Stimulated activated CD4-positive, alpha-beta T cell treated with anti-CD3 and anti-CD28 coated beads, Interleukin-4, amount 100 ng/mL, for 4 hours (primary cell): ENCODE measurements around the gene NACC1.
A peak's percentile ranks its signal among the peaks of the same experiment; 100 is the strongest.
"Not testable (repeated sequence)": the region's sequence is repeated elsewhere in the genome, so short reads cannot be mapped to it uniquely, and the experiment has no call there.

ENCODE experiments used
- DNase-seq, 2 experiments: peaks; one replicate each; pipeline ENCODE4 v3.0.0-alpha.2; 2020

Gene NACC1

DNA sequence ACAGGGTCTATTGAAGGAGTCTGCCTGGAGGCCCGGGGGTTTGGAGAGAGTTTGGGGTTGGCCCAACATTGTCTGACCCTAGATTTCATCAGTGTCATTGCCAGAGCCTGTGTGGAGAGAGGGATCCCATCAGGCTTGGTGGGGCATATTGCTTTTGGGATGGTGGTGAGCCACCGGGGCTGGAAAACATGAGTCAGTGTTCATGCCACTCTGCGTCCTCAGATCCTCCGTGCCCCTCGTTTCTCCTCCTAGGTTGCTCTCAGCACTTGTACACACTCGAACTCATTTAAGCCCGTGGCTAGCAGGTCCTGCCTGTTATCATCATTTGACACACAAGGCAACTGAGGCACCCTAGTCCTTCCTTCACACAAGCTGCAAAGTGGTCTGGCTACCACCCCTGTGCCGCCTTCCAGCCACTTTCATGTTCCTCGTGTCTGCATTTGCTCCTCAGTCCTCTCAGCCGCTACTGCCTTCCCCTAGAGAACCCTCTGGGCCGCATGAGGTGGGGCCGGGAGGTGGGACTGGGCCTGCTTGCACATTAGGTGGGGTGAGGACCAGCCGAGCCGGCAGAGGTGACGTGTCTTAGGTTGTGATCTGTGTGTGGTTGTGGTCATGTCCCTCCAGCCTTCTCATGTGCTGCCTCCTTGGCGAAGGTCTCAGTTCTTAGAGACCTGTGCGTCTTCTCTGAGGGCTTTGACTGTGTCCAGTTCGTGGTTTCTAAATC, 3.6 kb downstream of the NACC1 start:
- no peak for DNase-seq

GRCh38 chr19:13122275-13122878, 4.3 kb downstream of the NACC1 start:
- no peak for DNase-seq

DNA sequence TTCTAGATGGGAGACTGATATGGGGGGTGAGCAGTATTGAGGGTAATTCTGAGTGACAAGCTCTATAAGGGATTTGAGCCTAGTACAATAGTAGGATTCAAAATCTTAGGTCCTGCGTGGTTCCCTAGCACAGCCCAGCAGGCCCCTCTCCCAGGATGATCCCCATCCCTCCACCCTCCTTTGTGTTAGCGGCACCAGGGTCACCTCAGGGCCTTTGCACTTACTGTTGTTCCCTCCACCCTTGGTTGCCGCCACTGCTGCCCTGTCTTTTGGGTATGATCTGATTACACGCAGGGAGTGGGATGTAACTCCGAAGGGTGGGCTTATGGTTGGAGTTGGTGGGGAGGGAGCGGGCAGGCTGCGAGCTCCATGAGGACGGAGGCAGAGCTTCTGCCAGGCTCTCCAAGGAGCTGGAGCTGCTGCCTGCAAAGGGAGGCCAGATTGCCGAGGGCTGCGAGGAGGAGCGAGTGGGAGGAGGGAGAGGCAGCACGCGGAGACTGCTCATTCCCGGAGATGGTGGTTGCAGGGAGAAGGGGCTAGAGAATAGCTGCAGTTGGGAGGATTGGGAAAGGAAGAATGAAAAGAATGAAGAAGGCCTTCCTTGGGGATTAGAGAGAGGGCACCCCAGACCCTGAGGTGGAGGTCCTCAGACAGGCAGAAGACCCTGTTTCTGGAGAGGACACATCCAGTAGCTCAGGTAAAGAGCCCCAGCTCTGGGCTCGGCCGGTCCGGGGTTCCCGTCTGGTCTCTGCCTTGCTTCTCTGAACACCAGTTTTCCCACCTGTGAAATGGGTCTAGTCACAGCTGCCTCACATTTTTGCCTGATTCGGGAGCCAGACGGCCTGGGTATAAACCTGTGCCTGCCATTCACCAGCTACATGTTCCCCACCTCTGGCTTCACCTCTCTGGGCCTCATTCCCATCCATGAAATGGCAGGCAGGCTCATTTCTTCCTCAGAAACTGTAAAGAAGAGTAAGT, 5.2 kb downstream of the NACC1 start:
- DNase-seq = no peak

DNA sequence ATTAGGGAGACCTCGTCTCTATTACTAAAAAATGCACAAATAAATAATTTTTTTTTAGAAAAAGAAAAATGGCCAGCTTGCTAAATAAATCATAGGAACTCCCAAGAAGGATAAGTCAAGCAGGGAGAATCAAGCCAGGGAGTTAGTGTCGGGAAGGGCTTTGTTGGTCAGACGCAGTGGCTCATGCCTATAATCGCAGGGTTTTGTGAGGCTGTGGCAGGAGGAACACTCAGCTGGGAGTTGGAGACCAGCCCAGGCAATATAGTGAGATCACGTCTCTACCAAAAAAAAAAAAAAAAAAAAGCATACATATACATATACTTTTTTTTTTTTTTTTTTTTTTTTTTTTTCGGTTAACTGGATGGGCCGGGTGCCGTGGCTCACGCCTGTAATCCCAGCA, 9.0 kb downstream of the NACC1 start:
- no peak for DNase-seq

DNA sequence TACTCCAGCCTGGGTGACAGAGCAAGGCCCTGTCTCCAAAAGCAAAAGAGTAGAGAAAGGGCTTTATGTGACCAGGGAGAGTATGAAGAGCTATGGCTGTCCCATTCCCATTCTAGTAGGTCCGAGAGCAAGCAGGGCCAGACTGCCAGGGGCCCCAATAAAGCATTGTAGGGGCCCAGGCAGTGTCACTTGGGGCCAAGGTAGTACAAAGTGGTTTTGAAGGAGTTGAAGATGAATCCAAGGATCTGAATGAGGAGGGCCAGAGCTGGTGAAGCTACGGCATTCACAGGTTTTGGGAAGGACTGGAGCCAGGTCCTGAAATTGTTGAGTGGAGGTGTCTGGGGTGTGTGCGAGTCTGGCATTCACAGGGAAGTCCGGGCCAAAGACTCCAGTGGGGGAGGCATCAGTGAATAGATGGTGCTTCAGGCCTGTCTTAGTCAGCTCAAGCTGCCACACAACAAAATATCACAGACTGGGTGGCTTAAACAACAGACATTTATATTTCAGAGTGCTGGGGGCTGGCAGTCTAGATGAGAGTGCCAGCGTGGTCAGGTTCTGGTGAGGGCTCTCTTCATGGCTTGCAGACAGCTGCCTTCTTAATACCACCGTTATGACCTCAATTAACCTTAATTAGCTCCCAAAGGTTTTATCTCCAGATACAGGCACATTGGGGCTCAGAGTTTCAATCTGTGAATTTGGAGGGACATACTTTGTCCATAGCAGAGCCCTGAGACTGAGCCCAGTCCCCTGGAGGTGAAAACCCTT, 9.9 kb downstream of the NACC1 start:
- DNase-seq = no peak

DNA sequence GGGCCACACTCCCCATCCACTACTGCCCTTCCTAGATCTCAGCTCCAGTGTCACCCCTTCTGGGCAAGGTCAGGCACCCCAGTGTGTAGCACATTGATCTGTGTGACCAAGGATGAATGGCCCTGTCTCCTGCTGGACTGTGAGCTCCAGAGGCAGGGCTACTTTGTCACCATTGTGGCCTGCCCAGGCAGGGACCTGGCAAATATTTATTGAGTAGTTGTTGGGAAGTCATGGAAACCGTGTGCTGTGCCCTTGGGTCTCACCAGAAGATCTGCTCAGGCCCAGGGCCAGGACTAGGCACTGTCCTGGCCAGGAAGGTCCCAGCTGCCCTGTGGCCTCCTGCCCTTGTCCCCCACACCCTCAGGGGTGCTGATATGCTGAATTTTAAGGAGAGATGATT, 10.5 kb downstream of the NACC1 start:
- DNase-seq = no peak

- DNase-seq = no peak
These were observed 11.3 kb downstream of the NACC1 start for GRCh38 chr19:13129384-13129783.

DNA sequence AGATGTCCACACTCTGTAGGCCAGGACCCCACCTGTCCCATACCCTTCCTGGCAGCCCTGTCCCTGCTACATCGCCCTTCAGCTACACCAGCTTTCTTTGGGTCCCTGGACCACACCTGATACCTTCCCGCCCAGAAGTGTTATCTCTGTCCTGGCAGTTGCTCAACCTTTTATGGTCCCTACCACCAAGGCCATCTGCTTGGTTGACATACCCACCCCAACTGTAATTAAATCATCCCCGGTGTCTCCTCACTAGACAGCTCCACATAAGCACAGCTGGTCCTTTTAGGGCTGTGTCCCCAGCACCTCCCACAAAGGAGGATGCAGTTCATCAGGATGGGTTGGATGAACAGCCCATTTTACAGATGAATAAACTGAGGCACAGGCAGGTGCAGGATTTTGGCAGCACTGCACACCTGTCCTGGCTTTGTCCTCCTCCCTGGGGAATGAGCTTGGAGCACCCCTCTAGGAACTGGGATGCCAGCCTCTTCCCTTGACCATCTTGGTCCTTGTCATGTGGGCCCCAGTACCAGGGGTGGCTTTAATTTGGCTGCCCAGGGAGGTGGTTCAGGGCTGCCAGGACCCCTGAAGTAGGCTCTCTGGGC, 12.9 kb downstream of the NACC1 start:
- DNase-seq = no peak

DNA sequence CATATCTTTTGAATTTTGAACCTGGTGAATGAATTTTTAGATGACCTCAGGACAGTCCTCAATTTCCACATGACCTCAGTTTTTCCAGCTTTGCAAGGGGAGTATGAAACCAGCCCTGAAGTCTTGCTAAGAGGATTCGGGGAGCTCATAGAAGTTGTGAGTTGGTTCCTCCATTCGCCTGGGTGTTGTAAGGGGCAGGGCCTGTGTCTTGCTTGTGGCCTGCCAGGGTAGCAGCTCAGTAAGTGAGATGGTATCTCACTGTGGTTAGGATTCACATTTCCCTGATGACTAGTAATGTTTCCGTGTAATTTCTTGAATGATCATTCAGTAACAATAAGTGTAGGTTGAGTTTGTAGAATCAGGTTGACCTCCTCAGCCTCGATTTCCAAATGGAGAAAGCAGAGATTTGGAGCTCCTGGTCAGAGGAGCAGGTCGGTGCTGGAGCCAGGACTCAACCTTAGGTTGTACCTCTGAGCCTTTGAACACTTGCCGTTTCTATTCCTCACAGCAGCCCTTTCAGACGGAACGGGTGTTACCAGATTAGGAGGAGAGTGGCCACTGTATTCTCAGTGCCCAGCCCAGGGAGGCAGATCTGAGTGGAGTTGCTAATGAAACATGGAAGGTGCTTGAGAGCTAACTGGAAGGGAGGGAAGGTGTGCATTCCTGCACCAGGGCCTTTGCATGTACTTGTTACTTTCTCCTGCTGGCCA, 14.6 kb downstream of the NACC1 start:
- peak; percentile 24 to 67 for DNase-seq

- DNase-seq = no peak
These were observed 15.3 kb downstream of the NACC1 start for GRCh38 chr19:13133241-13133870.

DNA sequence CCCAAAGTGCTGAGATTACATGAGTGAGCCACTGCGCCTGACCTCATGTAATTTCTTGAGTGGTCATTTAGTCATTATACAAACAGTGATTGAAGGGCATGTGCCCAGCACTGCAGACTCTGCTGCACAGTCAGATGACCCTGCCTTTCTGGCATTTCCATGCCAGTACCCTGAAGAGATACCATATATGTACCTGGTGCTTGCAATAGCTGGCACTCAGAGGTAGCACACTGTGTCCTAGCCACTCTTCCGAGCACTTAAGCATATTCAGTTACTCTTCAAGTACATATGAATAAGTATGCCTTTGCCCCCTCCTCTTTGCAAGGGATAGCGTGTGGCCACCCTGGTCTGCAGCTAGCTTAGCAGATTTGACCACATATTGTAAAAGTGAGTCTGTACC, 16.6 kb downstream of the NACC1 start:
- DNase-seq = no peak

DNA sequence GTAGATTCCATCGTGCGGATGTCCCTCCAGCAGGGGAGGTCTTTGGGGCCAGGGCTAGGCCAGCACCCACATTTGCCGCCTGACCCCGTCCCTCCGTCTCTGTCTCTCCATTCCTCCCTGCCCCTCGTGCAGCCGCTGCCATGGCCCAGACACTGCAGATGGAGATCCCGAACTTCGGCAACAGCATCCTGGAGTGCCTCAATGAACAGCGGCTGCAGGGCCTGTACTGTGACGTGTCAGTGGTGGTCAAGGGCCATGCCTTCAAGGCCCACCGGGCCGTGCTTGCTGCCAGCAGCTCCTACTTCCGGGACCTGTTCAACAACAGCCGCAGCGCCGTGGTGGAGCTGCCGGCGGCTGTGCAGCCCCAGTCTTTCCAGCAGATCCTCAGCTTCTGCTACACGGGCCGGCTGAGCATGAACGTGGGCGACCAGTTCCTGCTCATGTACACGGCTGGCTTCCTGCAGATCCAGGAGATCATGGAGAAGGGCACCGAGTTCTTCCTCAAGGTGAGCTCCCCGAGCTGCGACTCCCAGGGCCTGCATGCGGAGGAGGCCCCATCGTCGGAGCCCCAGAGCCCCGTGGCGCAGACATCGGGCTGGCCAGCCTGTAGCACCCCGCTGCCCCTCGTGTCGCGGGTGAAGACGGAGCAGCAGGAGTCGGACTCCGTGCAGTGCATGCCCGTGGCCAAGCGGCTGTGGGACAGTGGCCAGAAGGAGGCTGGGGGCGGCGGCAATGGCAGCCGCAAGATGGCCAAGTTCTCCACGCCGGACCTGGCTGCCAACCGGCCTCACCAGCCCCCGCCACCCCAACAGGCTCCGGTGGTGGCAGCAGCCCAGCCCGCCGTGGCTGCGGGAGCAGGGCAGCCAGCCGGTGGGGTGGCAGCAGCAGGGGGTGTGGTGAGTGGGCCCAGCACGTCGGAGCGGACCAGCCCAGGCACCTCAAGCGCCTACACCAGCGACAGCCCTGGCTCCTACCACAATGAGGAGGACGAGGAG, 17.3 kb downstream of the NACC1 start:
- DNase-seq = no peak

DNA sequence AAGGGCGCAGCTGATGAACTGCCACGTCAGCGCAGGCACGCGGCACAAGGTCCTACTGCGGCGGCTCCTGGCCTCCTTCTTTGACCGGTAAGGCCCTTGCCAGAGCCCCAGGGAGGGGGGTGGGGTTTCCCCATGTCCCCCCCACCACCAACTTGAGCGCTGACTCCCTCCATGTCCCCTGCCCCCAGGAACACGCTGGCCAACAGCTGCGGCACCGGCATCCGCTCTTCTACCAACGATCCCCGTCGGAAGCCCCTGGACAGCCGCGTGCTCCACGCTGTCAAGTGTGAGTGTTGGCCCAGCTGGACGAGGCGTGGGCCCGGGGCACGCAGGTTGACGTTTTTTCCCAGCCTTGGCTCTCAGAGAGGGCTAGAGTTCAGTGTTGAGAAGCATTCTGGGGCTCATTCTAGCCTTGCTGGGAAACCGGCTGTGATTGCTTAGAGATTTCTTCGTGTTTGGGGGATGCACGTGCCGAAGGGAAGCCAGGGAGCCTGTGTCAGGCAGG, 19.3 kb downstream of the NACC1 start:
- DNase-seq = no peak

DNA sequence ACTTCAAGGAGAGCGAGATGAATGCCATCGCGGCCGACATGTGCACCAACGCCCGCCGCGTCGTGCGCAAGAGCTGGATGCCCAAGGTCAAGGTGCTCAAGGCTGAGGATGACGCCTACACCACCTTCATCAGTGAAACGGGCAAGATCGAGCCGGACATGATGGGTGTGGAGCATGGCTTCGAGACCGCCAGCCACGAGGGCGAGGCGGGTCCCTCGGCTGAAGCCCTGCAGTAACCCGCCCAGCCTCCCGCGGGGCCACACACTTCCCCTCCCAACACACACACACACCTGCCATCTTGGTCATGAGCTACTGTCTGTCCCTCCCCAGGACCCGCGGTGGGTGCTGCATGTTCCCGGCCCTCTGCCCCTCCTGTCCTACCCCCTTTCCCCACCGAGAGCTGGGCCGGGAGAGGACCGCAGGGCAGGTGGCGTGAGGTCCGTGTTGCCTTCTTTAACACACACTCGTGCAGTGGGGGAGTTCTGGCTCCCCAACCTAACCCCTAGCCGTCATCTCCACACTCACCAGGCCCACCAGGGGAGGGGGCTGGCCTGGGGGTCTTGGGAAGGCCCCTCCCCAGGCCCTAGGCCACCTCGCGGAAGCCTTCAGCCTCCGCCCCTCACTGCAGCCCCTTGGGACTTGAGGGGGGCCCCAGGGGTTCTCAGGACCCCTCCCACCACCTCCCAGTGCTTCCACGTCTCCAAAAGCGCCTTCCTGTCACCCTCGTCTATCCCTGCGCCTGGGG, 20.3 kb downstream of the NACC1 start:
- no peak for DNase-seq

GRCh38 chr19:13138916-13139198, 20.8 kb downstream of the NACC1 start:
- no peak for DNase-seq

- DNase-seq = no peak
These were observed 21.7 kb downstream of the NACC1 start for GRCh38 chr19:13139633-13140311.

DNA sequence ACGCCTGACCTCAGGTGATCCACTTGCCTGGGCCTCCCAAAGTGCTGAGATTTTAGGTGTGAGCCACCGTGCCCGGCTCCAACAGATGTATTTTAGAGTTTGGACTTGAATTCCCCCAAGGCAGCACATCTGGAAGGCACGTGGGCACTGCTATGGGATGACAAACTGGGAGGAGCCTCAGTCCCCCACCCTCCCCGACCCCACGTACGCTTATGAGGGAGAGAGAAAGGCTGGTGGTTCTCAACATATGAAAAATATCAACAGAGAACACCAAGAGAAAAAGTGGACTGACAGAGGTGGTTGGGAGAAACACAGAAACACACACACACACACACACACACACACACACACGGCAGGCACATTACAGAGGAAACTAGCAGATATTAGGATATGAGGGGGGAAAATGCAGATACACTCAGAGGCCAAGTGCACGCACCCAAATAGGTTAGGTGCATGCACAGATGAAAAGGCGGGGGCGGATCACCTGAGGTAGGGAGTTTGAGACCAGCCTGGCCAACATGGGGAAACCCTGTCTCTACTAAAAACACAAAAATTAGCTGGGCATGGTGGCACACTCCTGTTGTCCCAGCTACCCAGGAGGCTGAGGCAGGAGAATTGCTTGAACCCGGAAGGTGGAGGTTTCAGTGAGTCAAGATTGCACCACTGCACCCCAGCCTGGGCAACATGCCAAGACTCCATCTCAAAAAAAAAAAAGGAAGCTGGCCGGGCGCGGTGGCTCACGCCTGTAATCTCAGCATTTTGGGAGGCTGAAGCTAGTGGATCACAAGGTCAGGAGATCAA, 28.9 kb downstream of the NACC1 start:
- DNase-seq = no peak

- DNase-seq = not testable (repeated sequence)
These were observed 31.1 kb downstream of the NACC1 start for GRCh38 chr19:13149173-13149627.
